ENCODE data around the gene PPP1CA.

DNA sequence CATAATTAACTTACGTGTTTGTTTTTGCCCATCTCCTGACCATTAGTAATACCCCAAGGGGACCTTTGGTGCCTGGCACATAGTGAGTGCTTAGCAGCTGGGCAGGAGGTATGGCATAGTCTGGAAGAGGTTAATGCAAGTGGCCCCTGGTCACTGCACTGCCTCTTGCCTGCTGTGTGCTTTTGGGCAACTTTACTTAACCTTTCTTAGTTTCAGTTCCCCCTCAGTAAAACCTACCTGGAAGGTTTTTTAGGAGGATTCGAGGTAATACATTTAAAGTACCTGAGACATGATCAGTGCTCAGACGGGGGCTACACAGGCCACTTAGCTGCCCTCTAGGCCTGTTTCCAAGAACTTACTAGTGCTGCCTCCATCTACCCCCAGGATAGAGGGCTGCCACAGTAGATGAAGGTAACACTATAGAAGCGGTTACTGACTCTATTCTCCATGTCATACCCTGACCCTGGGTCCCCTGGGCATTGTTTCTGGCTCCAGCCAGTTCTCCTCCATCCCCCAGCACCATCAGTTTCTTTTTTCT is 51.7 kb downstream of the PPP1CA start:
- TF ChIP-seq, protein P1, sequence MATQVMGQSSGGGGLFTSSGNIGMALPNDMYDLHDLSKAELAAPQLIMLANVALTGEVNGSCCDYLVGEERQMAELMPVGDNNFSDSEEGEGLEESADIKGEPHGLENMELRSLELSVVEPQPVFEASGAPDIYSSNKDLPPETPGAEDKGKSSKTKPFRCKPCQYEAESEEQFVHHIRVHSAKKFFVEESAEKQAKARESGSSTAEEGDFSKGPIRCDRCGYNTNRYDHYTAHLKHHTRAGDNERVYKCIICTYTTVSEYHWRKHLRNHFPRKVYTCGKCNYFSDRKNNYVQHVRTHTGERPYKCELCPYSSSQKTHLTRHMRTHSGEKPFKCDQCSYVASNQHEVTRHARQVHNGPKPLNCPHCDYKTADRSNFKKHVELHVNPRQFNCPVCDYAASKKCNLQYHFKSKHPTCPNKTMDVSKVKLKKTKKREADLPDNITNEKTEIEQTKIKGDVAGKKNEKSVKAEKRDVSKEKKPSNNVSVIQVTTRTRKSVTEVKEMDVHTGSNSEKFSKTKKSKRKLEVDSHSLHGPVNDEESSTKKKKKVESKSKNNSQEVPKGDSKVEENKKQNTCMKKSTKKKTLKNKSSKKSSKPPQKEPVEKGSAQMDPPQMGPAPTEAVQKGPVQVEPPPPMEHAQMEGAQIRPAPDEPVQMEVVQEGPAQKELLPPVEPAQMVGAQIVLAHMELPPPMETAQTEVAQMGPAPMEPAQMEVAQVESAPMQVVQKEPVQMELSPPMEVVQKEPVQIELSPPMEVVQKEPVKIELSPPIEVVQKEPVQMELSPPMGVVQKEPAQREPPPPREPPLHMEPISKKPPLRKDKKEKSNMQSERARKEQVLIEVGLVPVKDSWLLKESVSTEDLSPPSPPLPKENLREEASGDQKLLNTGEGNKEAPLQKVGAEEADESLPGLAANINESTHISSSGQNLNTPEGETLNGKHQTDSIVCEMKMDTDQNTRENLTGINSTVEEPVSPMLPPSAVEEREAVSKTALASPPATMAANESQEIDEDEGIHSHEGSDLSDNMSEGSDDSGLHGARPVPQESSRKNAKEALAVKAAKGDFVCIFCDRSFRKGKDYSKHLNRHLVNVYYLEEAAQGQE (IDR thresholded peaks at IDR 0.05; ENCODE audit: insufficient read depth in 1 of 2, low read depth in 2 of 2, low read length in 2 of 2): no peak
- TF ChIP-seq POLR2AphosphoS5 (IDR thresholded peaks at IDR 0.05; ENCODE audit: low read depth, low read length) (no peak), TAF1 (IDR thresholded peaks at IDR 0.05; ENCODE audit: borderline replicate concordance, insufficient read depth, low read length) (no peak), SIN3A (IDR thresholded peaks at IDR 0.05; ENCODE audit: borderline replicate concordance, insufficient read depth, low read length) (no peak), FOXP2 (optimal IDR thresholded peaks at IDR 0.05; ENCODE audit: borderline replicate concordance, extremely low read depth, extremely low read length, insufficient read depth) (no peak)

Data from PFSK-1 (cell line).